Epidermal melanocyte (primary cell): ENCODE data around the gene ODC1.

Source experiments
- DNase-seq: peaks from one replicate; pipeline ENCODE4 v3.0.0; 2011; ENCODE audit warnings: low spot score; ENCODE audit not compliant: insufficient read length

ODC1 gene

GRCh38 chr2:10402062-10402585, 46.0 kb downstream of the ODC1 start:
- DNase-seq, result no peak

GRCh38 chr2:10400978-10401951, 46.9 kb downstream of the ODC1 start:
- DNase-seq, result no peak

GRCh38 chr2:10400568-10400977, 47.6 kb downstream of the ODC1 start:
- no peak for DNase-seq

GRCh38 chr2:10400002-10400401, 48.1 kb downstream of the ODC1 start:
- DNase-seq, result no peak

GRCh38 chr2:10399358-10399757, 48.8 kb downstream of the ODC1 start:
- DNase-seq, result no peak

- DNase-seq, result no peak
These were observed 49.6 kb downstream of the ODC1 start for GRCh38 chr2:10398496-10398895.

- no peak for DNase-seq
These were observed 50.2 kb downstream of the ODC1 start for GRCh38 chr2:10397878-10398277.

- DNase-seq, result no peak
These were observed 50.7 kb downstream of the ODC1 start for GRCh38 chr2:10397297-10397875.

GRCh38 chr2:10396464-10396863, 51.7 kb downstream of the ODC1 start:
- DNase-seq, result no peak

- no peak for DNase-seq
These were observed 52.2 kb downstream of the ODC1 start for GRCh38 chr2:10395893-10396292.

- no peak for DNase-seq
These were observed 54.5 kb downstream of the ODC1 start for GRCh38 chr2:10393640-10393982.

GRCh38 chr2:10392951-10393639, 55.0 kb downstream of the ODC1 start:
- no peak for DNase-seq

GRCh38 chr2:10392548-10392947, 55.6 kb downstream of the ODC1 start:
- no peak for DNase-seq

- DNase-seq, result no peak
These were observed 56.0 kb downstream of the ODC1 start for GRCh38 chr2:10392100-10392499.

- DNase-seq, result no peak
These were observed 57.7 kb downstream of the ODC1 start for GRCh38 chr2:10390369-10390801.
